Cardiac fibroblast (primary cell): ENCODE results near the gene DHX57.

Experiments used
- DNase-seq, 2 donors: peaks; one replicate each; pipeline versions ENCODE4 v3.0.0 to v3.0.0-alpha.2; 2010; ENCODE audit warnings: low read depth in 2 of 2
- H3K4me3 ChIP-seq, 2 donors: replicated peaks in 1 of 2; 1 replicate in 1 of 2; 2 replicates in 1 of 2; pipeline ENCODE4 v1.5.1; 2011; ENCODE audit warnings: low read depth in 2 of 2, low read length in 2 of 2, mild to moderate bottlenecking in 2 of 2, moderate library complexity in 1 of 2
- CTCF ChIP-seq: IDR thresholded peaks from one replicate; pipeline ENCODE4 v1.5.1; 2011; ENCODE audit warnings: low read depth, mild to moderate bottlenecking, low read length, inconsistent platforms

The DHX57 gene

GRCh38 chr2:38889045-38889444 lies 13.3 kb upstream of the DHX57 start:
- no peak for DNase-seq
- no peak overlapping the region for H3K4me3 ChIP-seq
- TF ChIP-seq CTCF, result no peak

GRCh38 chr2:38887902-38888554 lies 12.3 kb upstream of the DHX57 start:
- H3K4me3 ChIP-seq, result no peak overlapping the region
- DNase-seq, result no peak
- no peak for TF ChIP-seq CTCF

GRCh38 chr2:38887347-38887746 lies 11.6 kb upstream of the DHX57 start:
- H3K4me3 ChIP-seq, result no peak overlapping the region
- no peak for TF ChIP-seq CTCF
- DNase-seq, result no peak

GRCh38 chr2:38886063-38886462 lies 10.3 kb upstream of the DHX57 start:
- no peak for DNase-seq
- H3K4me3 ChIP-seq, result no peak overlapping the region
- TF ChIP-seq CTCF, result no peak

- no peak for TF ChIP-seq CTCF
- H3K4me3 ChIP-seq, result peak overlapping the region; percentile 92 to 98
- no peak for DNase-seq
These were observed 673 bp upstream of the DHX57 start for GRCh38 chr2:38876407-38876806.

- H3K4me3 ChIP-seq, result peak overlapping the region; percentile 92 to 98
- TF ChIP-seq CTCF, result no peak
- no peak for DNase-seq
These were observed 533 bp downstream of the DHX57 start for GRCh38 chr2:38875227-38875575.

GRCh38 chr2:38873763-38874162 lies 2.0 kb downstream of the DHX57 start:
- no peak overlapping the region for H3K4me3 ChIP-seq
- DNase-seq, result no peak
- no peak for TF ChIP-seq CTCF
